GM12801 (cell line): ENCODE measurements around the gene CD34.

Experiments
- TF ChIP-seq, protein P1 (sequence below): IDR thresholded peaks from one replicate; pipeline ENCODE4 v1.5.1; 2011; ENCODE audit warnings: control low read depth; ENCODE audit not compliant: insufficient read length; ENCODE audit errors: extremely low read depth

Gene CD34

DNA sequence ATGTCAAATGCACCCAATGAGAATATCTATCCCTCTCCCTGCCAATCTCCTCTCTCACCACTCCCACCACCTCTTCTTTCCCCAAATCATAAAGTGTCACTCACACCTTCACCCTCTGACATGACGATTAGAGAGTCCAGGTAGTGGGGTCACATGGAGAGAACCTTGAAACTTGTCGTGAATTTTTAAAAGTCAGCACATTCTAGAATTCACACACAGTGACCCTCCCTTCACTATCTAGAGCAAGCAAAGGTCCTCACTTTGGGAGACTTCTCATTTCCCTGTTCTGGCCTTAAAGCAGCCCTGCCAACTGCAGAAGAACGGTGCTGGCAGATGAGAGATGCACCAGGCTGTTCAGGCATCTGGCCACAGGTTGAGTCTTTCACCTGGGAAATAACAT, 61.9 kb downstream of the CD34 start:
- TF ChIP-seq, protein P1, sequence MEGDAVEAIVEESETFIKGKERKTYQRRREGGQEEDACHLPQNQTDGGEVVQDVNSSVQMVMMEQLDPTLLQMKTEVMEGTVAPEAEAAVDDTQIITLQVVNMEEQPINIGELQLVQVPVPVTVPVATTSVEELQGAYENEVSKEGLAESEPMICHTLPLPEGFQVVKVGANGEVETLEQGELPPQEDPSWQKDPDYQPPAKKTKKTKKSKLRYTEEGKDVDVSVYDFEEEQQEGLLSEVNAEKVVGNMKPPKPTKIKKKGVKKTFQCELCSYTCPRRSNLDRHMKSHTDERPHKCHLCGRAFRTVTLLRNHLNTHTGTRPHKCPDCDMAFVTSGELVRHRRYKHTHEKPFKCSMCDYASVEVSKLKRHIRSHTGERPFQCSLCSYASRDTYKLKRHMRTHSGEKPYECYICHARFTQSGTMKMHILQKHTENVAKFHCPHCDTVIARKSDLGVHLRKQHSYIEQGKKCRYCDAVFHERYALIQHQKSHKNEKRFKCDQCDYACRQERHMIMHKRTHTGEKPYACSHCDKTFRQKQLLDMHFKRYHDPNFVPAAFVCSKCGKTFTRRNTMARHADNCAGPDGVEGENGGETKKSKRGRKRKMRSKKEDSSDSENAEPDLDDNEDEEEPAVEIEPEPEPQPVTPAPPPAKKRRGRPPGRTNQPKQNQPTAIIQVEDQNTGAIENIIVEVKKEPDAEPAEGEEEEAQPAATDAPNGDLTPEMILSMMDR, result no peak

DNA sequence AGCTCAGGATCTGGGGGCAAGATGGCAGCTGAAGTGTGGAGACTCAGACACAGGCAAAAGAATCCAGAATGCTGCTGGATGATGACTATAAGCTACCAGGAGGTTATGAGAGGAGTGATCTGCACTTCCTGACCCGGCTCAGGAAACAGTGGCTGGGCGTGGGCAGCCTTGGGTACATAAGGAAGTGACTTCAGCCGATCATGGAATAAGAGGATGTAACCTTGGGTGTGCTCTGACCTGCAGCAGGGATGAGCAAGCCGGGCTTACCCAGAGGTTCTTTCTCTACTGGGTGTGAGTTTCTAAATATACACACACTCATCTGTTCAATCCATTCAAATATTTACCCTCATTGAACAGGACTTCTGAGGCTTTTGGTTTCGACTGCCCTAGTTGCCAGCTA, 62.7 kb downstream of the CD34 start:
- TF ChIP-seq, protein P1, result no peak

DNA sequence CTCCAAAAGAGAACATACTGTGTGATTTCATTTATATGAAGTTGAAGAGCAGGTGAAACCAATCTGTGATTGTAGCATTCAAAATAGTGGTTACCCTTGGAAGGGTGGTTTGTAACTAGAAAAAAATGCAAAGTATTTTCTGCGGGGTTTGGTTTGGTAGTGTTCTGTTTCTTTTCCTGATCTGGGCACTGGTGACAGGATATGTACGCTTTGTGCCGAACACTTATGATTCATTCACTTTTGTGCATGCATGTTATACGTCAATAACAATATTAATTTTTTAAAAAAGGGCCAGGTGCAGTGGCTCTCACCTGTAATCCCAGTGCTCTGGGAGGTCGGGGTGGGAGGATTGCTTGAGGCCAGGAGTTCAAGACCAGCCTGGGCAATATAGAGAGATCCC, 63.8 kb downstream of the CD34 start:
- TF ChIP-seq, protein P1, result no peak

DNA sequence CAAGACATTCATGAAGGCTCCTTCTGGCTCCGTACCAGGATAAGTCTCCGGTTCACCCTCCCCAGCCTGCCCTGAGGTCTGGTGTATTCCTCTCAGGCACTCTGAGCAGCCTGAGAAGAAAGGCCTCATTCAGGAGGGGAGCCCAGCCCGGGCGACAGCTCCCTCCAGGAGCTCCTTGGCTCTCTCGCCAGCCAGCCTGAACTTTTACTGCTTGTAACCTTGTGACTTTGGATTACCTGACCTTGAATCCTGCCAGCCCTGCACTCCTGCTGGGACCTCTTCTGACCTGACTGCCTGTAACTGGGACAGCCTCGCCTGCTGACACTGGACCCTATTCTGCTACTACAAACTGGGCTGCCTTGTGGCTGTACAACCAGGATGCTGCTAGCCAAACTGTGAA, 65.8 kb downstream of the CD34 start:
- TF ChIP-seq, protein P1, result no peak

DNA sequence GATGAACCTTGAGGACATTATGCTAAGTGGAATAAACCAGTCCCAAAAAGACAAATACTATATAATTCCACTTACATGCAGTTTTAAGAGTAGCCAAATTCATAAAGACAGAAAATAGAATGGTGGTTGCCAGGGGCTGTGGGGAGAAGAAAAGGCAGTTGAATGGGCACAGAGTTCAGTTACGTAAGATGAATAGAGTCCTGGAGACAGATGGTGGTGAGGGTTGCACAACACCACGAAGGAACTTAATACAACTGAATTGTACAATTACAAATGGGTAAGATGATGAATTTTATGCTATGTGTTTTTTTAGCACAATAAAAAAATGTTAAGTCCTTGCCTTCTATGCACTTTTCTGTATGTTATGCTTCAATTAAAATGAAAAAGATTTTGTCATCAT, 66.6 kb downstream of the CD34 start:
- TF ChIP-seq, protein P1, result no peak

DNA sequence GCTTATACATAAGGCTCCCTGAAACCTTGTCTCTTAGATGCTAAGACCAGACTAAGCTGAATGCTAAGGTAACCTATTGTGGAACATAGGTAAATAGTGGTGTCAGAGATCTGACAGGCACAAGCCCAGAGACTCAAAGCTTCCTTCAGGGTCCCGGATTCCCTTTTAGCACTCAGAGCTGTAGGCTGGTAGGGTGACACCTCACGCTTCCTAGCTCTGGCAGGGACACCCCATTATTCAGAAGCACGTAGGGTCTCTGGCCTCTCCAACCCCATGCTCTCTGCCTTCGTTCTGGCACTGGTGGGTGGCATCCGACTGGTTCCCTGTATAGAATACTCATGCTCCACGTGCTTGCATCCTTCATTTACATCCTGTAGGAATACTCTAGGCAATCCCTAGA, 68.4 kb downstream of the CD34 start:
- TF ChIP-seq, protein P1, result no peak

DNA sequence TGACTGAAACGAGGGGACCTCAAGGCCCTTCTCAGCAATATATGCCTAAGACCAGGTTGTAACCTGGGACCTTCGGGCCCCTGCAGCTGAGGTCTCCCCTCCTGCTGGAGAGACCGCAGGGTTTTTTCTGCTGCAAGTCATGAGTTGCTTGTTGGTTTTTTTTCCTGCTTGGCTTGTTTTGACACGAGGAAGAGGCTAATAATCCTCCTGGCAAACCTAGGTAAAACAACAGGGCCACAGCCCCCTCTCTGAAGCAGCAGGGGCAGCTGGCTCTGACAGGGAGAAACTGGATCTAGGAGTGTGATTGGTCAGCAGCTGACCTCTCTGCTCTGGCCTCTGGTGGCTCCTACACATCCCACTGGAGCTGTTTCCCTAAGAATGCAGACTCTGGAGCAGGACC, 69.0 kb downstream of the CD34 start:
- TF ChIP-seq, protein P1, result no peak

DNA sequence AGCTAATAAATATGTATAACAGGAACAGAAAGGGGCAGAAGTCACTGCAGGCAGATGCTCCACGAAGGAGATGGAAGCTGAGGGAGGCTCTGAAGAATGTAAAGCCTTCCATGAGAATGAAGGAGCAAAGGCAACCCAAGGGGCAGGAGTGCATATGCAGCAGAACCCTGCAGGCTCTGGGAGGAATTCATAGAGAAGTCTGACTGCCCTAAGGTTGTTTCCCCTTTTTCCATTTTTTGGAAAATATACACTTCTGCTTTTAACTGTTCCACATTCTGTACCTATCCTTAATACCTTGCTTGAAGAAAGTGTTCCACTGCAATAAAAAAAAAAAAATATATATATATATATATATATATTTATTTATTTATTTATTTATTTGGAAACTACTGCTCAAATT, 69.6 kb downstream of the CD34 start:
- TF ChIP-seq, protein P1, result no peak
